ENCODE results near the gene CATSPERE. TPM values are rescaled to one million over a fixed set of nuclear protein-coding genes. Genes with fewer than 3 reads are reported as not detected.

The CATSPERE gene
- total RNA-seq, 1 donor from 2014 or later = 1.8 TPM

DNA sequence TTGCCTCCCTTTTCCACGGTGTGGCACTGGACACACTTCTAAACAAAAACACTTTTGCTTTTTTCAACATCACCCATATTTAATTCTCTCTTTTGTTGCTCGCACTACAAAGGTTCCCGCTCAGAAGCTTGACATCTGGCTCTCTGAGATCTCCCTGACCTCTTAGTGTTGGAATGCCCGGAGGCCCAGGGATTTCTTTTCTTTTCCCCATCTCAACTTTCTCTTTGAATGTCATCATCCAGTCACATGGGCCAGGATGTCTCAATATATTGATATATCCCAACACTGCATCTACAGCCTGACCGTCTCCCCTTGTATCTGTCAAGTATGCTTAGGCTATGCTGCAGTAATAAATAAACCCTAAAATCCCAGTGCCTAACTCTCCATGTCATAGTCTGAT is 137.5 kb downstream of the CATSPERE start:
- no peak for DNase-seq (ENCODE audit: low spot score, unreplicated experiment)
- H3K4me3 Mint-ChIP-seq (ENCODE audit: low read depth) = no peak overlapping the region
- peaks cover 3% of the 10 kb centered on the region for H3K4me1 Mint-ChIP-seq (ENCODE audit: low read depth)
- TF ChIP-seq, protein P1, sequence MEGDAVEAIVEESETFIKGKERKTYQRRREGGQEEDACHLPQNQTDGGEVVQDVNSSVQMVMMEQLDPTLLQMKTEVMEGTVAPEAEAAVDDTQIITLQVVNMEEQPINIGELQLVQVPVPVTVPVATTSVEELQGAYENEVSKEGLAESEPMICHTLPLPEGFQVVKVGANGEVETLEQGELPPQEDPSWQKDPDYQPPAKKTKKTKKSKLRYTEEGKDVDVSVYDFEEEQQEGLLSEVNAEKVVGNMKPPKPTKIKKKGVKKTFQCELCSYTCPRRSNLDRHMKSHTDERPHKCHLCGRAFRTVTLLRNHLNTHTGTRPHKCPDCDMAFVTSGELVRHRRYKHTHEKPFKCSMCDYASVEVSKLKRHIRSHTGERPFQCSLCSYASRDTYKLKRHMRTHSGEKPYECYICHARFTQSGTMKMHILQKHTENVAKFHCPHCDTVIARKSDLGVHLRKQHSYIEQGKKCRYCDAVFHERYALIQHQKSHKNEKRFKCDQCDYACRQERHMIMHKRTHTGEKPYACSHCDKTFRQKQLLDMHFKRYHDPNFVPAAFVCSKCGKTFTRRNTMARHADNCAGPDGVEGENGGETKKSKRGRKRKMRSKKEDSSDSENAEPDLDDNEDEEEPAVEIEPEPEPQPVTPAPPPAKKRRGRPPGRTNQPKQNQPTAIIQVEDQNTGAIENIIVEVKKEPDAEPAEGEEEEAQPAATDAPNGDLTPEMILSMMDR (IDR thresholded peaks at IDR 0.05; ENCODE audit: unreplicated experiment) = no peak
- peaks cover 4% of the 10 kb centered on the region for H3K9me3 Mint-ChIP-seq (ENCODE audit: low read depth)
- H3K27me3 Mint-ChIP-seq = peaks cover 7% of the 10 kb centered on the region
- no peaks in the 10 kb centered on the region for H3K36me3 Mint-ChIP-seq (ENCODE audit: insufficient read depth)
- H3K27ac Mint-ChIP-seq = no peak overlapping the region

DNA sequence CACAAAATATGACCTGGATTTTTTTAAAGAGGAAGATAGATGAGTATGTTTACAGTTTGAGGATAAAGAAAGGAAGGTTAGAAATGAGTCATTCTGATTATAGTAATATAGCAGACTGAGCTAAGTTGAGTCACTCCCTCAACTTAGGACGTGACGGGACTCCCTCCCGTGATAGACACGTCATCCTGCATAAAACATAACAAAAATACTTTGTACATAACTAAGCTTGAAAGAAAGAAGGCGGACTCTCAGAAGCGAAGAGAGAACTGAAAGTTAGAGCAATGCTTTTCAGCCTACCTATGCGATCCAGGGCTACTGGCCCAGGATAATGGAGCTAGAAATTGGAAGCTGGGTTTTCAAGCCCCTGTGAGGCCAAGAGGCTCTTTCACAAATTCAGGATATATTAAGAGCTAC is 138.9 kb downstream of the CATSPERE start:
- Mint-ChIP-seq H3K27me3 (peaks cover 7% of the 10 kb centered on the region), H3K27ac (no peak overlapping the region), H3K36me3 (ENCODE audit: insufficient read depth) (no peaks in the 10 kb centered on the region), H3K4me1 (ENCODE audit: low read depth) (peaks cover 3% of the 10 kb centered on the region), H3K9me3 (ENCODE audit: low read depth) (peaks cover 4% of the 10 kb centered on the region), H3K4me3 (ENCODE audit: low read depth) (no peak overlapping the region)
- TF ChIP-seq, protein P1 (IDR thresholded peaks at IDR 0.05; ENCODE audit: unreplicated experiment) = no peak
- no peak for DNase-seq (ENCODE audit: low spot score, unreplicated experiment)

DNA sequence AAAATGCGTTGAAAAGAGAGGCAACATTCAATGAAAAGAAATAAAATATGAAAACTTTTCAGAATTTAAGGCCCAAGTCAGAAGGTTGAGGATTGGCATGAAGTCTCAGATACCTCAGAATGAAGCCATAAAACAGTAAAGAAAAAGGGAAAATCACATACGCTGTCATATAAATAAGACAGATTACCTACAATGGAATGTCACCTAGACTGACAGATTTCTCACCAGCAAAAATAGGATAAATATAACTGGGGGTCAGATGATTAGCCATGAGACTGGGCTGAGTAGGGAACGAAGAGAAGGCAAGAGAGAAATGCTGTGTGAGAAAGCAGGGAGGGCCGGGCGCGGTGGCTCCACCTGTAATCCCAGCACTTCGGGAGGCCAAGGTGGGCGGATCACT is 140.3 kb downstream of the CATSPERE start:
- Mint-ChIP-seq H3K36me3 (ENCODE audit: insufficient read depth) (no peaks in the 10 kb centered on the region), H3K4me1 (ENCODE audit: low read depth) (peaks cover 3% of the 10 kb centered on the region), H3K27ac (no peak overlapping the region), H3K27me3 (peaks cover 10% of the 10 kb centered on the region), H3K4me3 (ENCODE audit: low read depth) (no peak overlapping the region), H3K9me3 (ENCODE audit: low read depth) (no peaks in the 10 kb centered on the region)
- TF ChIP-seq, protein P1 (IDR thresholded peaks at IDR 0.05; ENCODE audit: unreplicated experiment) = no peak
- DNase-seq (ENCODE audit: low spot score, unreplicated experiment) = no peak

DNA sequence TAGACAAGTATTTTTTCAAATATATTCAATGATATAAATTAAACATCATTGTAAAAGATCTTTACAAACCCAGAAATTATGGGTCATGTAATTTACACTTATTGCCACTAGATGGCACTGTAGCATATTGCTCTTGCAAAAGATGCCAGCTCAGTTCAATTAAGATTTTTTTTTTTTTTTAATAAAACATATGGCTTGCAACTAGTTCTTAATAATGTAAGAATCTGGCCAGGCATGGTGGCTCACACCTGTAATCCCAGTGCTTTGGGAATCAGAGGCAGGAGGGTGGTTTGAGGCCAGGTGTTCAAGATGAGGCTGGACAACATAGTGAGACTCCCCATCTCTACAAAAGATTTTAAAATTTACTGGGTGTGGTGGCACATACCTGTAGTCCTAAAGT is 142.4 kb downstream of the CATSPERE start:
- H3K27ac Mint-ChIP-seq = no peak overlapping the region
- no peak for DNase-seq (ENCODE audit: low spot score, unreplicated experiment)
- H3K36me3 Mint-ChIP-seq (ENCODE audit: insufficient read depth) = no peaks in the 10 kb centered on the region
- H3K27me3 Mint-ChIP-seq = peaks cover 10% of the 10 kb centered on the region
- TF ChIP-seq, protein P1 (IDR thresholded peaks at IDR 0.05; ENCODE audit: unreplicated experiment) = peak; percentile 92
- no peak overlapping the region for H3K4me3 Mint-ChIP-seq (ENCODE audit: low read depth)
- no peaks in the 10 kb centered on the region for H3K4me1 Mint-ChIP-seq (ENCODE audit: low read depth)
- no peaks in the 10 kb centered on the region for H3K9me3 Mint-ChIP-seq (ENCODE audit: low read depth)

DNA sequence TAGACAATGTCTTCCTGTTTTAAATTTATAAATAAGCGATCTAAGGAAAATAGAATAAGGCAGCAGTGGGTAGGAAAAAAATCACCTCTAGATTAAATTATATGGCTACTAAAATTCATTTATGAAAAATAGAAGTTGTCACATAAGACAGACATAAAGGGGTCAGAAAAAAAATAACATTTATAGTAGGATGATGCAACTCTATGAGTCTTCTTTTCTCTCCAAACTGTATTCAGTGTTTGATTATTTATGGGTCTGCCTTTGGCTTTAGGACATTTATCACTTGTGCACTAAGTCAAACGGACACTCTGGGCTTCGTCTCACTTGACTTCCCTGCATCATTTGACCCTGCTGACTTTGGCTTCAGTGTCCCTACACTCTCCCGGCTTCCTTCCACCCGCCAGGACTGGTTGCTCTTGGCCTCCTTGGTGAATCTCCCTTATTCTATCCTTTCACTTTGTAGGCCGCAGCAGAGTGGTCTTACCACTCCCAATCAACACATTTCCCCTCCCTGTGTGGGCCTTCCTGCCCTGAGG is 144.8 kb downstream of the CATSPERE start:
- Mint-ChIP-seq H3K9me3 (ENCODE audit: low read depth) (no peaks in the 10 kb centered on the region), H3K36me3 (ENCODE audit: insufficient read depth) (no peaks in the 10 kb centered on the region), H3K4me3 (ENCODE audit: low read depth) (no peak overlapping the region), H3K27me3 (peaks cover 6% of the 10 kb centered on the region), H3K4me1 (ENCODE audit: low read depth) (no peaks in the 10 kb centered on the region), H3K27ac (no peak overlapping the region)
- TF ChIP-seq, protein P1 (IDR thresholded peaks at IDR 0.05; ENCODE audit: unreplicated experiment) = no peak
- no peak for DNase-seq (ENCODE audit: low spot score, unreplicated experiment)

Measured in progenitor cell of endocrine pancreas (in vitro differentiated cells).